ENCODE results near the gene STN1.

Gene STN1

GRCh38 chr10:103928784-103929183 lies 10.8 kb upstream of the STN1 start:
- DNase-seq: no peak

DNA sequence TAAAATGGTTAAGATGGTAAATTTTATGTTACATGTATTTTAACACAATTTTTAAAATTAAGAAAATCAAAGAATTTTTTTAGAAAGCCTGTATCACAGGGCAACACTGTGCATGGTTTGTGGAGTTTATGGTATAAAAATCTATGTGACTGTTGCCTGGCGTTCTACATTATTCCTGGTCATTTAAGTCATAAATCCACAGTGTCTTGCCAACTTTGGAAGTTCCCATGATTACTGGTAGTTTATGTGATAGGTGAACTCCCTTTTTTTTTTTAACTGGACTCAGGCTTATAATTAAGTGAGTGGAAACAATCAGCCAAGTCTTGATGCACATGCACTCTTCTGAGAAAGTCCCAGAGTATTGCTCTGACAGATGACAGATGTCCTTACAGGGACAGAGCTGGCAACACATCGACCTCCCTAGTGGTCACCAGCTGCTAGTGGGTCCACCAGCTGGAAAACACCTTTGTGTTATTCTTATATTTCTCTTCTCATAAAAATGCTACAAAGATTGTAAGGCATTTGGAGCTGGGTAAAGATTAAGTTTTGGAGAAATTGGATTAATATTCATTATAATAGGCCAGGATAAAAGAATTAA lies 8.8 kb upstream of the STN1 start:
- peak; percentile 26 for DNase-seq

DNA sequence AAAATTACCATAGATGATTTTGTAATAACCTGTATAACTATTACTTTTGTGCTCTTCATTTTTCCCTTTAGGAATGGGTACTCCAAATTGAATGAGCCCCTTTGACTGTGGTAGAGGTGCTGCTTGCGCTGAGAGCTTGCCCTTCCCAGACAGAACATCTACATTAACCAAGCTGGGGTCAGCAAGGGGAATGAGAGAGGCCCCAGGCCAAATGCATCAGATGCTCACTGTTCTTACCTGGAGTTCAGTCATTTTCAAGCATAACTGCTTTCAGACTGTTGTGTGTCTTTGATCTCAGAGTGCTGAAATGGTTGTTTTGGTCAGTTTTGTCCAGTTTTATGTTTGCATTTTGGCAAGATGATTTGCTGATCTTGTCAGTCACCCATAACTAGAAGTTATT lies 7.6 kb upstream of the STN1 start:
- no peak for DNase-seq

GRCh38 chr10:103923502-103923901 lies 5.5 kb upstream of the STN1 start:
- no peak for DNase-seq

- no peak for DNase-seq
These were observed 4.7 kb upstream of the STN1 start for GRCh38 chr10:103922659-103923058.

DNA sequence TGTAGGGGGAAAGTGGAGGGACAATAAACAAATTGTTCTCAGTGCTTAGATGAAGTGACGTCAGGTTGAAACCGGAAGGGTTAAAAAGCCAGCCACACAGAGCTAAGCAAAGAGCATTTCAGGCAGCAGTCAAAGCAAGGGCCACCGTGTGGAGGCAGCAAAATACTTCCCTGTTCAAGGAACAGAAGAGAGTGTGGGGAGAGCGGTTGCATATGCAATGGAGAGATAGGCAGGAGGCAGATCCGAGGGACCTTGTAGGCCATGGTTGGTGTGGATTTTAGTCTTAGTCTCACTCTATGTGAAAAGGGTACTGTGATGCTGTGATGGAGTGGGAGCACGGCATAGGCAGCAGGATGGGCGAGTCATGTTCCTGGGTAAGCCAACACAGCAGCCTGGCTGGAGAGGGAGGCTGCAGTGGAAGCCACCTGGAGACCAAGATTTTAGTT lies 3.8 kb upstream of the STN1 start:
- peak; percentile 88 for DNase-seq

DNA sequence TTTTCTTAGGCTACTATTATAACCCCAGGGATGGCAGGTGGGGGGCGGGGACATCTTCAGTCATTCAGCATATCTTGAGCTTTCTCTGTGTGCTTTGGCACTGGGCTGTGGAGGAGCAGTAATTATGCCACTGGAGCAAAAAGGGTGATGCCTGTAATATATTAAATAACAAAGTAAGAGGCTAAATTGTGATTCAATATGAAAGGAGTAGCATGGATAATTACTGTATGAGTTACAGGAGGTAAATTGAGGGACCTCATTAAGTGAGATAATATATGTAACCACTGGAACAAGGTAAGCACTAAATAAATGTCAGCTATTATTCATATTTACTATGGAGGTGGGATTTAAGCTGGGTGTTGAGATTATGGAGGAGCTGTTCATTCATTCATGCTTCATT lies 3.3 kb upstream of the STN1 start:
- peak; percentile 95 for DNase-seq

DNA sequence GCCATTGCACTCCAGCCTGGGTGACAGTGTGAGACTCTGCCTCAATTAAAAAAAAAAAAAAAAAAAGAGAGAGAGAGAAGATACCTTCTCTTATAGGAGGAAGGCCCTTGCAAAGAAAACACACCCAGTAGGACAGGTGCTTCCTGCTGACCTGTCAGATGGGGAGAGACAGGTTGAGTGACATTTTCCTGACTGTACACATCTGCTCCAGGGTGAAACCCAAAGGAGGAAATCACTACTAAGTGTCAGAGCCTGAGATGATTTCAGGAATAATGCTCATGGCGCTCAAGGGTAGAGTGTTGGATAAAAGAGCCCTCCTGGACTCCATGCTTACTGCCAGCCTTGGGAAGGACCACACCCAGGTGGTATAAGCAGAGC lies 1.7 kb upstream of the STN1 start:
- no peak for DNase-seq

DNA sequence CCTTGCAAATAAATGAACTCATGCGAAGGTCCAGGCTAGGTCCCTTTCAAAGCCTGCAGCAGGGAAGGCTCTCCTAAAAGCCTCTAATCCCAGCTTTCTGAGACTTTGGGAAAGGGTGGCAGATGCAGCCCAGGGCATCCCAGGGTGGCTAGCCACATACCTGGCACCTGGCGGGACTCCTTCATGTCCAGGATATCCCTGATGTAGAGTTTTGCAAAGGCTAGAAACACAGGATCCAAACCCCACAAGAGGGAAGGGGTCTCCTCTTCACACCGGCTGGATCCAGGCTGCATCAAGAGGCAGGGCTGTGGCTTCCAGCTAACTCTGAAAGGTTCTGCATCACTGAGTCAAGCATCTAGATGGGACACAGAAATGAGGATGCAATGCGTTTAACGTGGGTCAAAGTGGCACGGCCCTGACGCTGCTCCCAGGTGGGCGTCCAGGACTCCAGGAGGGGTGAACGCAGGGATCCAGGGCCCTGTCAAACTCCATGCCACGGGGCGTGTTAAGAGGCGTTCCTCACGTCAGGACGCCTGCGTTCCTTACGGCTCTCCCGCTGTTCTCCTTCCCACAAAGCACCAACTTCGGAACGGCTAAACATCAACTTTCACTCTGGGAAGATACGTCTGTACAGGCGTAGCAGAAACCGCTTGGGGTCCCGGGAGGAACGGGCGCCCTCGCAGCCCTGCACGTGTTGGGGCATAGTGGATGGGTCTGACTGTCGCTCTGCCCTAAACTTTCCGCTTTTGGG lies 507 bp downstream of the STN1 start:
- DNase-seq: peak; percentile 62

DNA sequence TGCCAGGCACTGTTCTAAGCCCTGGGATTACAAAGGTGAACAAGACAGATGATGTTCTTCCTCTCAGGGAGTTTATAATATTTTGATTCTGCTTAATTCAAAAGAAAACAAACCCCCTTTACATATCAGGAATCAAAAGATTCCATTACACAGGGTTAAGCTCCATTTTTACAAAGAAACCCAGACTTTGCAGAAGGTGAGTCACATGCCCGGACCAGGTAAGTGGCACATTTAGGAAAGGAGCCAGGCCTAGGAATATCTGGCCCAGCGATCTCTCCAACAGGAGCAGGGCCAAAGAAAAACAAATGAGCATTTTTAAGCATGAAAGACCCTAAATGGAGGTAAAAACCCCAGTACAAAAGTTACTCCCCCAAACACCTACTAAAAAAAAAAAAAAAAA lies 1.1 kb downstream of the STN1 start:
- DNase-seq: no peak

DNA sequence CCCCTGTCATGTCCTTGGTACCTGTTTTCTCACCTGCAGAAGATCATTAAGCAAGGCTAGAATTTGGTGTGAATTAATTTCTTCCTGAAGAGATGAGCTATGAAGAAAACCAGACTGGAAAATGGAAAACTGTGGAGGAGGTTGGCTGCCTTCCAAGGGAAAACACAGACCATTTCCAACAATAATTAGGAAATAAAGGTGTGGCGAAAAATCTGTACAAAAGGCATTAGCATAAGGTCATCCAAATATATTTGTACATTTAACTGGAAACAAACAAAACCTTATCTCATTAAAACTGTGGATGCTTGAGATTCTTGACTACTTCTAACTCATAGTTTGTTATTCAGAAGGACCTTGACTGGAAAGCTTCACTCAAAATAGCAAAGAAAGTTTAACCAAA lies 1.7 kb downstream of the STN1 start:
- peak; percentile 41 for DNase-seq

GRCh38 chr10:103915796-103916195 lies 2.2 kb downstream of the STN1 start:
- no peak for DNase-seq

DNA sequence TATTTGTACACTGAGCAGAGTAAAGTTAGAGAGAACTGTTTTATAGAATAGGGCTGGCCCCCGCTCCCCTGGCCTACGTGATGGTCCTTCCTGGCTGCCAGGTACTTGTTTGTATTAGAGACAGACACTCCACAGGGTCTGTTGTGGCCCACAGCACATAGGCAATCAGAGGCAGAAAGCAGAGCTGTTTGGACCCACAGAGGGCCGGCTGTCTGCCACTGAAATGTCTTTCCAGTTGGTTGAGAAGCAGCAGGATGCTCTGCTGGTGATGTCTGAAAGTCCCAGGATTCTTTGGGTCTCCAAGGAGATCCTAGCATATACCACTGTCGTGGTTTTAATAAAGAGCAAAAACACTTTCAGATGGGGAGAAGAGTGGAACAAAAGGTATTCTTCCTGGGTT lies 5.2 kb downstream of the STN1 start:
- no peak for DNase-seq

DNA sequence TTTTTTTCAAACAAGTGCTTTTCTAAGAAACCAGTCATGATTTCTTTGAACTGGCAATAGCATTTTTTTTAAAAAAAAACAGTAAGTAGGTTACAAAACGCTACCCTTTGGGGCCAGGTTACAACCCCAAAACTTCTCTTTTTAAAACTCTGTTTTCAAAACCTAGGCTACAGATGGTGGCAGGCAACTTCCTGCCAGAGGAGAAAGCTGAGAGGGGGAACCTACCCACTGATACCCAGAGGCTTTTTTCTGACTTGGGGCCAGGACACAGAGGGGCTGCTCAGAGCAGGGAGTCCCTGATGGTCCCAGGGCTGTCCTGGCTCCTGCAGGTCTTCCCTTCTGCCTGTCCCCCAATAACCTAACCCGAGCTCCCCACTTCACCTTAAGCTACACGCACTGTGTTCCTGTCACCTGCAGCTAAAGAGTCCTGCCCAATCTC lies 6.9 kb downstream of the STN1 start:
- no peak for DNase-seq

DNA sequence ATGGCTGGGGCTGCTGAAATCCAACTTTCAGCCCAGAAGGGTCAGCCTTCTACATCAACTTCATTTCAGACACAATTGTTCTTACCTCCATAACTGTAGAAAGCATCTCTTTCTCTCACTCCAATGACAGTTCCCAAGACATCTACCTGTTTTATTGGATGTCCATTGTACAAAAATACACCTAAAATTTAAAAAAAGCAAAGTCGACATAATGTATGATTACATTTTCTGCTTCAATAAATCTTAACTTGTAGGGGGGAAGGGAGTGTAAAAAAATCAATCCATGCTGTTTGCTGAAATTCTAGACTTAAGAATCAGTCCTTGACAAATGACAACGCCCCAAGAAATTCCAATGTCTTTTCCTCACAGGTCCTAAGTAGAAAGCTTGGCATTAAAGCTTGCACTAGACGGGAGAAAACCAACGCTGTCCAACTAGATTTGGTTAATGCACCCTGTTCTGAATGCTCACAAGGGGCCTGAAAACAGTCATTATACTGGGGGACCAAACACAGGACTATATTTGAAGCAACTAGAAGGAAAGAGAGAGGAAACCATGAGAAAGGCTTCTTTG lies 7.5 kb downstream of the STN1 start:
- no peak for DNase-seq

DNA sequence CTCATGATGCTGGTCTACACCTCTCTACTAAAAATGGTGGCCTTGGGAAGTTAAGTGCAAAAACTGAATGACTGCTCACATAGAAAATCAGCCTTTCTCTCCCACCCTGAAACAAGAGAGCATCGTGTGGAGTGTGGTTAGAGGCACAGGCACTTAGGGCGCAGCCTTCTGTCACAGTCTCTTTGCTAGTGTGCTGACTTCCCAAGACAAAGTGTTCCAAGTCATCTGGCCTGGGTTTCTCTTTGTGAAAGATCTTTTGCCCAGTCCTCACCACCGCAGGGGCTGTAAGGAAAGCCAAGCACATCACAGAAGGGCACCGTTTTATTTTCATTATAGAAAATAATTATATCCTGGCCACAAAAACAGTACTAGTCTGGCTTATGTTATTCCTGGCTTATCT lies 12.5 kb downstream of the STN1 start:
- DNase-seq: no peak

GRCh38 chr10:103901299-103901698 lies 16.7 kb downstream of the STN1 start:
- no peak for DNase-seq

- no peak for DNase-seq
These were observed 18.7 kb downstream of the STN1 start for GRCh38 chr10:103899312-103899711.

GRCh38 chr10:103897241-103897774 lies 20.7 kb downstream of the STN1 start:
- DNase-seq: no peak

GRCh38 chr10:103896225-103896624 lies 21.8 kb downstream of the STN1 start:
- peak; percentile 24 for DNase-seq

- DNase-seq: peak; percentile 91
These were observed 22.4 kb downstream of the STN1 start for GRCh38 chr10:103895411-103896186.

GRCh38 chr10:103894441-103894864 lies 23.5 kb downstream of the STN1 start:
- peak; percentile 77 for DNase-seq

DNA sequence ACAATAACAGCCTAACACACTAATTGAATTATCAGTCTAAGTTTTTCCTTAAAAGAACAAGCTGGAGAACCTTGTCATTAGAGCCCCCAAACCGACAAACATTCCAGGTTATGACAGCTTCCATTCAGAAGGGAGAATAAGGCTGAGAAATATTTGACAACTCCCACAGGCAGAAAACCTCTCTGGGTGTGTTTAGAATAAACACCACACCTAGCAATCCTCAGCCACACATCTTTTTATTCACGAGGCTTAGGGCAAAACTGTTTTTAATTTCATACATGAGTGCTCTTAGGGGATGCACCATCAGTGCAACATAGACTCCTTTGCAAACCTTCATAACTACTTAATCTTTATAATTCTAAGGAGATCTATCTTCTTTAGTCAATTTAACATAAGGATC lies 24.2 kb downstream of the STN1 start:
- no peak for DNase-seq

Data from NCI-H69 (cell line).